PC-9 (cell line): ENCODE results near the gene SPTLC1. TPM values are rescaled to one million over a fixed set of nuclear protein-coding genes. Genes with fewer than 3 reads are reported as not detected.

Experiments used
- BruUV-seq: library from RNA; stranded (reverse); fragments of 400-500 nt; replicated peaks from 2 replicates; lab custom pipeline; 2021; lab: Mats Ljungman, UMichigan
- CTCF ChIA-PET: fragments of 300-600 bp; sonication (Branson Sonifier 250); formaldehyde crosslinking; loops from one replicate; lab custom pipeline; 2022; ENCODE audit warnings: antibody characterized with exemption; lab: Charles Lee
- POLR2A ChIA-PET: fragments of 300-600 bp; sonication (Branson Sonifier 250); formaldehyde crosslinking; loops from one replicate; lab custom pipeline; 2022; ENCODE audit warnings: antibody characterized with exemption; ENCODE audit not compliant: unreplicated experiment; lab: Charles Lee
- DNase-seq, 2 experiments: peaks; one replicate each; pipeline versions ENCODE4 v3.0.0 to v3.0.0-alpha.2; 2015 to 2022; ENCODE audit warnings: mixed read lengths in 1 of 2
- H2AFZ ChIP-seq: fragments of 200-600 bp; sonication (generic); 2 replicates; pipeline ENCODE4 v1.8.1; 2017; ENCODE audit warnings: antibody characterized with exemption
- H3F3A ChIP-seq: fragments of 200-600 bp; sonication (generic); 2 replicates; pipeline ENCODE4 v1.8.1; 2017; ENCODE audit warnings: antibody characterized with exemption, mild to moderate bottlenecking, low read depth; ENCODE audit not compliant: insufficient read depth
- H3K27ac ChIP-seq: fragments of 200-600 bp; sonication (generic); 2 replicates; pipeline ENCODE4 v1.6.1; 2016; ENCODE audit warnings: mixed run types
- H3K27me3 ChIP-seq: fragments of 200-600 bp; sonication (generic); 2 replicates; pipeline ENCODE4 v1.6.1; 2016; ENCODE audit warnings: low read depth, mixed run types; ENCODE audit not compliant: insufficient read depth
- H3K36me3 ChIP-seq: fragments of 200-600 bp; sonication (generic); 2 replicates; pipeline ENCODE4 v1.6.1; 2016; ENCODE audit warnings: low read depth, mixed run types
- H3K4me1 ChIP-seq: fragments of 200-600 bp; sonication (generic); replicated peaks from 2 replicates; pipeline ENCODE4 v1.6.1; 2016; ENCODE audit warnings: mixed run types; ENCODE audit not compliant: insufficient read depth
- H3K4me2 ChIP-seq: fragments of 200-600 bp; sonication (generic); 2 replicates; pipeline ENCODE4 v1.6.1; 2017; ENCODE audit warnings: mixed run types
- H3K4me3 ChIP-seq: fragments of 200-600 bp; sonication (generic); 2 replicates; pipeline ENCODE4 v1.6.1; 2016; ENCODE audit warnings: mixed run types
- H3K79me2 ChIP-seq: fragments of 200-600 bp; sonication (generic); 2 replicates; pipeline ENCODE4 v1.6.1; 2017; ENCODE audit warnings: low read depth, mixed run types
- H3K9me2 ChIP-seq: fragments of 200-600 bp; sonication (generic); 2 replicates; pipeline ENCODE4 v1.8.1; 2017; ENCODE audit warnings: mild to moderate bottlenecking; ENCODE audit not compliant: insufficient read depth
- H3K9me3 ChIP-seq: fragments of 200-600 bp; sonication (generic); 2 replicates; pipeline ENCODE4 v1.8.1; 2016; ENCODE audit warnings: low read depth; ENCODE audit not compliant: insufficient read depth
- H4K20me1 ChIP-seq: fragments of 200-600 bp; sonication (generic); 2 replicates; pipeline ENCODE4 v1.8.1; 2017; ENCODE audit not compliant: insufficient read depth
- EZH2 ChIP-seq: fragments of 200-600 bp; sonication (generic); IDR thresholded peaks from 2 replicates; pipeline ENCODE4 v1.8.0; 2017; ENCODE audit warnings: antibody characterized with exemption, low read depth
- intact Hi-C: fragments of 100-400 bp; cut with micrococcal nuclease; formaldehyde crosslinking; loops from one replicate; pipeline ENCODE4 v1.10.0; 2022; ENCODE audit not compliant: unreplicated experiment
- total RNA-seq: library from RNA; stranded (reverse); gene quantifications from 2 replicates; pipeline ENCODE4 v1.2.3, GENCODE V29; 2021
- TF ChIP-seq, protein P1 (sequence below): fragments of 200-600 bp; sonication (generic); conservative IDR thresholded peaks from 2 replicates; pipeline ENCODE4 v1.6.1; 2017; ENCODE audit warnings: mixed run types, antibody characterized with exemption, mild to moderate bottlenecking, moderate library complexity

SPTLC1 gene
- total RNA-seq, 1 experiment from 2014 or later, result 103 TPM

DNA sequence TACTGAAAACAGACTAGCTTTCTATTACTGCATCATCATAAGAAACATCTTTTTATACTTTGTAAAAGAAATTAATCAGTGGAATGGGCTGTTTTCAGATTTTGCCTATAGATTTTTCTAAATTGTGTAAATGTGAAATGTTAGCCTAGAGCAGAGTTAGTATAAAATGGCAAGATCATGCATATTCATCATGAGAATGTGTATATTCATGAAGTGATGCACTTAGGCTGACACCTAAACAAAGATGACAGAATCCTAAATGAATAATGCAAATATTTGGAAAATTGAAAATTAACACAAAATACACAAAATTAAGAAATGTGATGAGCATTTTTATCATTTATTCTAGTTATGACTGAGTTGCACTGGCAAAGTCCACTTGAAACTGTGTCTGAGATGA lies 57.2 kb downstream of the SPTLC1 start:
- TF ChIP-seq, protein P1, sequence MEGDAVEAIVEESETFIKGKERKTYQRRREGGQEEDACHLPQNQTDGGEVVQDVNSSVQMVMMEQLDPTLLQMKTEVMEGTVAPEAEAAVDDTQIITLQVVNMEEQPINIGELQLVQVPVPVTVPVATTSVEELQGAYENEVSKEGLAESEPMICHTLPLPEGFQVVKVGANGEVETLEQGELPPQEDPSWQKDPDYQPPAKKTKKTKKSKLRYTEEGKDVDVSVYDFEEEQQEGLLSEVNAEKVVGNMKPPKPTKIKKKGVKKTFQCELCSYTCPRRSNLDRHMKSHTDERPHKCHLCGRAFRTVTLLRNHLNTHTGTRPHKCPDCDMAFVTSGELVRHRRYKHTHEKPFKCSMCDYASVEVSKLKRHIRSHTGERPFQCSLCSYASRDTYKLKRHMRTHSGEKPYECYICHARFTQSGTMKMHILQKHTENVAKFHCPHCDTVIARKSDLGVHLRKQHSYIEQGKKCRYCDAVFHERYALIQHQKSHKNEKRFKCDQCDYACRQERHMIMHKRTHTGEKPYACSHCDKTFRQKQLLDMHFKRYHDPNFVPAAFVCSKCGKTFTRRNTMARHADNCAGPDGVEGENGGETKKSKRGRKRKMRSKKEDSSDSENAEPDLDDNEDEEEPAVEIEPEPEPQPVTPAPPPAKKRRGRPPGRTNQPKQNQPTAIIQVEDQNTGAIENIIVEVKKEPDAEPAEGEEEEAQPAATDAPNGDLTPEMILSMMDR, result no peak
- TF ChIP-seq EZH2, result no peak
- intact Hi-C loops, result no loop called here
- ChIA-PET POLR2A (no interaction called here), CTCF (interaction anchor here (0.6 kb wide), 1 partner anchor 281 kb away, joined by 3 read pairs; no protein-coding TSS in a partner anchor)
- Histone ChIP-seq H2AFZ (no peak overlapping the region), H3K9me2 (no peaks in the 10 kb centered on the region), H3K36me3 (peaks cover 14% of the 10 kb centered on the region; the same call in 1 of the 2 replicates), H3K4me1 (no peaks in the 10 kb centered on the region), H3K79me2 (no peaks in the 10 kb centered on the region), H4K20me1 (no peaks in the 10 kb centered on the region), H3K4me2 (no peak overlapping the region), H3K9me3 (no peaks in the 10 kb centered on the region), H3F3A (no peaks in the 10 kb centered on the region; the same call in 1 of the 2 replicates), H3K4me3 (no peak overlapping the region), H3K27ac (no peak overlapping the region), H3K27me3 (no peaks in the 10 kb centered on the region)
- BruUV-seq, result no TSS peak
- DNase-seq, result no peak

DNA sequence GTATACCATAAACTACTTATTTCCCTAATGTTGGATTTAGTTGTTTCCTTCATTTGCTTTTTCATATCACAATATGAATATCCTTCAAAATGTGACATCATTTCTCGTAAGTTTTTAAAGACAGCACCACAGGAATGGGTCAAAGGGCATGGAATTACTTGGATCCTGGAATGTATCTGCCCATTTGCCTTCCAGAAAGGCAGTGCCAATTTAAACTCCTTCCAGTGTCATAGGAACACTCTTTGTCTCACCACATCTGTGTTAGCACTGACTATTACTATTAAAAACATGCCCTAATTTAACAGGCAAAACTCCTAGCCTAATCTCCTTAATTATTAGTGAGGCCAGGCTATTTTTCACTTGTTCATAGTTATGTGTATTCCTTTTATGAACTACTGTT lies 58.0 kb downstream of the SPTLC1 start:
- Histone ChIP-seq H3K9me2 (no peaks in the 10 kb centered on the region), H4K20me1 (no peaks in the 10 kb centered on the region), H3K79me2 (no peaks in the 10 kb centered on the region), H3F3A (no peaks in the 10 kb centered on the region; the same call in 1 of the 2 replicates), H3K4me2 (no peak overlapping the region), H3K9me3 (no peaks in the 10 kb centered on the region), H3K27ac (no peak overlapping the region), H3K27me3 (no peaks in the 10 kb centered on the region), H3K4me1 (no peaks in the 10 kb centered on the region), H3K4me3 (no peak overlapping the region), H3K36me3 (peaks cover 14% of the 10 kb centered on the region; the same call in 1 of the 2 replicates), H2AFZ (no peak overlapping the region)
- CTCF ChIA-PET, result no interaction called here
- no TSS peak for BruUV-seq
- no peak for TF ChIP-seq EZH2
- TF ChIP-seq, protein P1, result no peak
- POLR2A ChIA-PET, result no interaction called here
- no peak for DNase-seq
- intact Hi-C loops, result no loop called here

DNA sequence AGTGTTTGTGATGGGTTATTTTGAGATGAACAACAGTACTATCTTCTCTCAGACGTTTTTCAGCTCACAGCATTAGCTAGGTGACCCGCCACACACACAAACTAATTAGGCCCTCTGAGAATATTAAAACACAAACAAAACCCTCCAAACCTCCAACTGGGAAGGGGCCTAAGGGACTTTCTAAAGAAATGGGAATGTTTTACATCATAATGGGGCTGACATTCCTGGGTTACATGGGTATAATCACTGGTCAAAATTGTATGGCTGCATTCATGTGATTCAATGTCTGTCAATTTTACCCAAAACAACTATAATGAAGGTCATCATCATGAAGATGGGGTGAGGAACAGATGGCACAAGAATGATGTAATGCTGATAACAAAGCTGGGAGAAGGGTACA lies 59.6 kb downstream of the SPTLC1 start:
- no peak overlapping the region for H3K27ac ChIP-seq
- CTCF ChIA-PET, result no interaction called here
- no peaks in the 10 kb centered on the region for H3K9me3 ChIP-seq
- intact Hi-C loops, result no loop called here
- POLR2A ChIA-PET, result no interaction called here
- H3K4me3 ChIP-seq, result no peak overlapping the region
- no peak for DNase-seq
- no peak for TF ChIP-seq EZH2
- TF ChIP-seq, protein P1, result no peak
- H2AFZ ChIP-seq, result no peak overlapping the region
- H3K79me2 ChIP-seq, result no peaks in the 10 kb centered on the region
- no peaks in the 10 kb centered on the region for H4K20me1 ChIP-seq
- H3K4me2 ChIP-seq, result no peak overlapping the region
- no peaks in the 10 kb centered on the region for H3K27me3 ChIP-seq
- H3K9me2 ChIP-seq, result no peaks in the 10 kb centered on the region
- 0 out of 2 replicates have a peak, but pooled peaks cover 9% of the 10 kb centered on the region for H3K36me3 ChIP-seq
- no TSS peak for BruUV-seq
- H3K4me1 ChIP-seq, result no peaks in the 10 kb centered on the region
- no peaks in the 10 kb centered on the region; the same call in 1 of the 2 replicates for H3F3A ChIP-seq
